ENCODE results near the gene RNASE7.

Gene RNASE7

GRCh38 chr14:21026274-21026987 is 15.7 kb upstream of the RNASE7 start:
- Histone ChIP-seq H3F3A (ENCODE audit: control insufficient read depth, insufficient read depth) (no peaks in the 10 kb centered on the region), H3K27me3 (ENCODE audit: control insufficient read depth, low read length) (peaks cover 41% of the 10 kb centered on the region), H3K4me3 (ENCODE audit: low read length) (no peak overlapping the region), H3K4me2 (ENCODE audit: low read length) (no peak overlapping the region), H4K20me1 (ENCODE audit: control insufficient read depth, insufficient read depth, low read depth, low read length) (no peaks in the 10 kb centered on the region), H3K27ac (ENCODE audit: low read depth, low read length) (no peak overlapping the region), H3K4me1 (ENCODE audit: control insufficient read depth, low read length) (no peaks in the 10 kb centered on the region), H3K36me3 (ENCODE audit: control insufficient read depth, low read length) (no peaks in the 10 kb centered on the region), H3K9me2 (replicated peaks; ENCODE audit: control insufficient read depth, low read length) (no peaks in the 10 kb centered on the region), H3K9me3 (ENCODE audit: control insufficient read depth, insufficient read depth, low read length) (no peaks in the 10 kb centered on the region), H3K79me2 (ENCODE audit: control insufficient read depth, low read length) (no peaks in the 10 kb centered on the region)
- no peak for TF ChIP-seq EZH2phosphoT487 (IDR thresholded peaks at IDR 0.05; ENCODE audit: borderline replicate concordance, low read length)
- TF ChIP-seq CTCF (IDR thresholded peaks at IDR 0.05; ENCODE audit: low read depth, low read length, poor library complexity, severe bottlenecking) = no peak

GRCh38 chr14:21026988-21027315 is 15.2 kb upstream of the RNASE7 start:
- Histone ChIP-seq H3K9me2 (replicated peaks; ENCODE audit: control insufficient read depth, low read length) (no peaks in the 10 kb centered on the region), H3K9me3 (ENCODE audit: control insufficient read depth, insufficient read depth, low read length) (no peaks in the 10 kb centered on the region), H3K79me2 (ENCODE audit: control insufficient read depth, low read length) (no peaks in the 10 kb centered on the region), H3K36me3 (ENCODE audit: control insufficient read depth, low read length) (no peaks in the 10 kb centered on the region), H3K27ac (ENCODE audit: low read depth, low read length) (no peak overlapping the region), H3K4me1 (ENCODE audit: control insufficient read depth, low read length) (no peaks in the 10 kb centered on the region), H3F3A (ENCODE audit: control insufficient read depth, insufficient read depth) (no peaks in the 10 kb centered on the region), H4K20me1 (ENCODE audit: control insufficient read depth, insufficient read depth, low read depth, low read length) (no peaks in the 10 kb centered on the region), H3K4me2 (ENCODE audit: low read length) (no peak overlapping the region), H3K4me3 (ENCODE audit: low read length) (no peak overlapping the region), H3K27me3 (ENCODE audit: control insufficient read depth, low read length) (peaks cover 41% of the 10 kb centered on the region)
- TF ChIP-seq CTCF (IDR thresholded peaks at IDR 0.05; ENCODE audit: low read depth, low read length, poor library complexity, severe bottlenecking) (no peak), EZH2phosphoT487 (IDR thresholded peaks at IDR 0.05; ENCODE audit: borderline replicate concordance, low read length) (no peak)

- H3K4me3 ChIP-seq (ENCODE audit: low read length) = no peak within 1 kb of the TSS
- no peaks in the 10 kb centered on the region for H3K4me1 ChIP-seq (ENCODE audit: control insufficient read depth, low read length)
- no peak within 1 kb of the TSS for H3K4me2 ChIP-seq (ENCODE audit: low read length)
- H3K27me3 ChIP-seq (ENCODE audit: control insufficient read depth, low read length) = peaks cover 27% of the 10 kb centered on the region
- TF ChIP-seq CTCF (IDR thresholded peaks at IDR 0.05; ENCODE audit: low read depth, low read length, poor library complexity, severe bottlenecking) (no peak), EZH2phosphoT487 (IDR thresholded peaks at IDR 0.05; ENCODE audit: borderline replicate concordance, low read length) (no peak)
- H4K20me1 ChIP-seq (ENCODE audit: control insufficient read depth, insufficient read depth, low read depth, low read length) = no peaks in the 10 kb centered on the region
- H3K9me2 ChIP-seq (replicated peaks; ENCODE audit: control insufficient read depth, low read length) = no peaks in the 10 kb centered on the region
- H3K36me3 ChIP-seq (ENCODE audit: control insufficient read depth, low read length) = no peaks in the 10 kb centered on the region
- no peaks in the 10 kb centered on the region for H3F3A ChIP-seq (ENCODE audit: control insufficient read depth, insufficient read depth)
- H3K79me2 ChIP-seq (ENCODE audit: control insufficient read depth, low read length) = no peaks in the 10 kb centered on the region
- H3K27ac ChIP-seq (ENCODE audit: low read depth, low read length) = no peak within 1 kb of the TSS
- no peaks in the 10 kb centered on the region for H3K9me3 ChIP-seq (ENCODE audit: control insufficient read depth, insufficient read depth, low read length)
Measured at GRCh38 chr14:21029917-21030316, 12.2 kb upstream of the RNASE7 start, which contains the start of gene TPPP2. TSS of gene TPPP2 (plus strand) at chr14:21030217. CDS start at chr14:21030582, 365 bp downstream.

Measured in DOHH2 (cell line).